Esophagus mucosa (tissue), 1 donor: ENCODE measurements around the gene GNE. TPM values are rescaled to one million over a fixed set of nuclear protein-coding genes. Genes with fewer than 3 reads are reported as not detected.
"Not testable (repeated sequence)": the region's sequence is repeated elsewhere in the genome, so short reads cannot be mapped to it uniquely, and the experiment has no call there.

Experiments used
- ATAC-seq: fragments of 200-7000 bp; cut with Tn5 transposase; one replicate; pipeline ENCODE4 v1.9.1; 2020
- total RNA-seq: library from RNA; stranded (reverse); gene quantifications from one replicate; pipeline ENCODE4 v1.2.4, GENCODE V29; 2023
- donor health status: DM: yes; HTN: yes; CAD: no.

GNE gene
- total RNA-seq, 1 donor from 2014 or later = 7.4 TPM

DNA sequence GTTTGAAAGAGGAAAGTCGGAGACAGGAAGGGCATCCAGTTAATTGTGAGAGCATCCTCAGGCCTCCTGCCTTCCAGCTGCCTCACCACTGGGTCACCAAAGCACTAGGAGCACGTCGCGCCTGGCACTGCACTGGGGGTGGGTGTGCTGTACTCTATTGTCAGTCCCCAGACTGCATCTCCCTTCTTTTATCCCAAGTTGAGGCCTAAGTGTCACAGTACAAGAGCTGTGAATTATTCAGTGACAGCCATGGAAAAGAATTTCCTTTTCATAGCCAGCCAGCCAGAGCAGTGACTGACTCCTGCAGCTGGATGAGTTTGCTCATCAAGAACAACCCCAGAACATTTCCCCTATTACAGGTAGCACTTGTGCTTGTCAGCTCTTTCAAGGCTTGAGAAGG lies 51.2 kb downstream of the GNE start:
- ATAC-seq = peak; percentile 21

DNA sequence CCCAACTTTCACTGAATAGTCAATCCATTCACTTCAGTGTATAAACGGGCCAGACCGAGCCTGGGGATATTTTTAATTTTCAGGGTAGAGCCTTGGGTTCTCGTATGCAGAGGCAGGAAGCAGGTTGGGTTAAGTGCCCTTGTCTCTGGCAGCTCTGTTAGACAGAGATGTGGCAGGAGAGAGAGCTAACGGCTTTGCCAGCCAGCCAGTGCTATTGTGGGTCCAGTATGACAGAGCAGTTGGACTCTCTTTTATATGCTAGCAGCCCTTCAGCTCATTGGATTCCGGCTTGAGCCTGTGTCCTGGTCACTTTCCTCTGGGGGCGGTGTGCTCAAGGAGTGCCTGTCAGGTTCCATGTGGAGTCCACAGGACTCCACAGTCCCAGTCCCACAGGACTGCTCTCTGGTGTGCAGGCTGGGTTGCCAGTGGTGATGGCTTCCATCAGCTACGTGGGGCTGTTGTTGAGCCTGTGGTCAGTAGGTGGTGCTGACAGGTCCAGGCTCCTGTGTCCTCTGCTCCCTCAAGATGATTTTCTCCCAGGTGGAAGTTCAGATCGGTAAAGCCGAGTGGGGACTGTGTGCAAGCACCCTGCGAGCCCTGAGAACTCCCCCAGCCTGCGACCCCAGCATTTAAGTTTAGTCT lies 53.2 kb downstream of the GNE start:
- ATAC-seq = no peak

DNA sequence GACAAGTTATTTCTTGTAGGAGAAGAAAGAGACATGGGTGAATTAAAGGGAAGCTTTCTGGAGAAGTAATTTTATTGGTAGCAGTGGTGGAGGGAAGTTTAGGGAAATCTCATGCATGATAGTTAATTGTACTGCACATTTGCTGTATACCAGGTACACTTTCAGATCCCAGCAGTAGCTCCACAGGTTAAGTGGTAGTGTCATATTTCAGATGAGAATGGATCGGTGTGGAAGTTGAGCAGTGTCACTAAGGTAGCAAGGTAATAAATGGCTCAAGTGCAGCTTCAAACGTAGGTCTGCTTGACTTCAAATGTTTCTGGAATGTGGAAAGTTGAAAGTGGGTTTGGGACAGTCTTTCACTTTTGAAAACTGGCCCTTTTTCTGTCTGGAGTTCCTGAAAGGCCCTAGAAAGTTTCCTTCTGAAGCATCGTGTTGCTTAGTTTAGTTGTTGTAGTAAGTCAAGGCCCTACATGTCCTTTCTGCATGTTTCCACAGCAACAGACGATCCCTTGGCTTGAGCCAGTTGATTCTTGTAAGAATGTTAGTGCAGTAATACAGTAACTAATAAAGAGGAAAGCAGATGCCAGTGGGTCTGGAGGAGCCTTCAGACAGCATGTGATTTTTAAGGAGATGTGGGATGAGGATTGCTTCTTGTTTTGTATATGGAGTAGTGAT lies 63.8 kb downstream of the GNE start:
- no peak for ATAC-seq

DNA sequence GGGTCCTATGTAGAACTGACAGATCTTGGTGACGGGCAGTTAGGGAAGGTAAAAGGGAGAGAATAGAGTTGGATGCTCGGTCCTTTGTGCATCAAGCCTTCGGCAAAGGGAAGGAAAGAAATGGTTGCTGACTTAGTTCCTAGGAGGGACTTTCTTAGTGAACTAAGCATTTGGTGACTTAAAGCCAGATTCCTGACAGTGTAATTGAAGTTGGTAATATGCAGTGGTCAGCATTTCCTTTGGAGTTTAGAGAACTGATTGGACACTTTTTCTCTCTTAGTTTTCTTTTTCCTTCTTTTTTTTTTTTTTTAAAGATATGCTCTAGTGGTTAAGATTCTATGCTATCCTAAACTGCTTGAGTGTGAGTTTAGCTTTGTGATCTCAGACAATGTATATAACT lies 65.2 kb downstream of the GNE start:
- no peak for ATAC-seq

DNA sequence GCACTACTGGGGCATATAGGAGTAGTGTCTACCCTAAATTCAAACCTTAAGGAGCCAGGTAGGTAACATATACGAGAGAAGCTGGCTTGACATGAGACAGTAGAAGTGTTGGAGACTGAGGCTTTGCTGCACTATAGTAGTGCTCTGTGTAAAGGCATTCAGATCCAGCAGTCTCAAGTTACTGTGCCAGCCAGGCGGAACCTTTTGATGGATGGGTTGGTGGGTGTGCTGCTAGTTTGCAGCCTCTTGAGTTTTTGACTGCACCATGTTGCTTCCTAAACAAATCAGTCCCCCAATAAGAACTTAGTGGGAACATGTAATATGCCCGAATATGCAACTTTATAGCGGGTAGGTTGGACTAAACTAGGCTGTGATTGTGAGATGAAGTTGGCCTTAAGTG lies 66.1 kb downstream of the GNE start:
- no peak for ATAC-seq

DNA sequence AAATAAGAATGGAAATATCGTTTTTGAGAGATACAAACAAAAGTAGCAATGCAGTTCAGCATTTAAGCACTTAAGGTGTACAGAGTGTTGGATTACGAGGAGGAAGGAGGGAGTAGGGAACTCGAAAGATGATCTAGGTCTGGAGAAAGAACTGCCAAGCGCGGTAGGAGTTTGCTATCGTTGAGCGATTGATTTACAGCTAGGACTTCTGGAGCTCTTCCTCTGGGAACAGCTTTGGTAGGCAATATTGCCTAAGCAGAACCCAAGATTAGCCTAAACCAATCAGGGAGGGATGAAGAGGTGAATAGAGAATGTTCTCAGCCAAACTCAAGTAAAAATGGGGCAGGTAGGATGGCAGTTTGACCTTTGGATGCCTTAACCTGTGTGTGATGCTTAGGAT lies 66.6 kb downstream of the GNE start:
- ATAC-seq = no peak

DNA sequence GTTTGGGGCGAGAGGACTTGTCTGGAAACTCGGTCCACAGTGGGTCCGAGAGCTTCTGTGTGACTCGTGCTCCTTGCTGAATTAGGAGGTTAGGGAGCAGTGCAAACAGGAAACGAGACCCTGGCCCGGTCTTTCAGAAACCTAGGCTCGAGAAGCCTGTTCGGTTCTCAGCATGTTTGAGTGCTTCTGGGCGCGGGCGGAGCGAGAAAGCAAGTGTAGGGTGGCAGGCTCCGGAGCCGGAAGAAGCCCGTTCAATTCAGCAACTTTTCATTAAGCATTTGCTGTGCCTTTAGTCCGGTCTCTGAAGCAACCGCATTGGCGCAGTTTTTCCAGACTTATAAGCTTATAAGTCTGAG lies 67.0 kb downstream of the GNE start:
- ATAC-seq = peak; percentile 23

DNA sequence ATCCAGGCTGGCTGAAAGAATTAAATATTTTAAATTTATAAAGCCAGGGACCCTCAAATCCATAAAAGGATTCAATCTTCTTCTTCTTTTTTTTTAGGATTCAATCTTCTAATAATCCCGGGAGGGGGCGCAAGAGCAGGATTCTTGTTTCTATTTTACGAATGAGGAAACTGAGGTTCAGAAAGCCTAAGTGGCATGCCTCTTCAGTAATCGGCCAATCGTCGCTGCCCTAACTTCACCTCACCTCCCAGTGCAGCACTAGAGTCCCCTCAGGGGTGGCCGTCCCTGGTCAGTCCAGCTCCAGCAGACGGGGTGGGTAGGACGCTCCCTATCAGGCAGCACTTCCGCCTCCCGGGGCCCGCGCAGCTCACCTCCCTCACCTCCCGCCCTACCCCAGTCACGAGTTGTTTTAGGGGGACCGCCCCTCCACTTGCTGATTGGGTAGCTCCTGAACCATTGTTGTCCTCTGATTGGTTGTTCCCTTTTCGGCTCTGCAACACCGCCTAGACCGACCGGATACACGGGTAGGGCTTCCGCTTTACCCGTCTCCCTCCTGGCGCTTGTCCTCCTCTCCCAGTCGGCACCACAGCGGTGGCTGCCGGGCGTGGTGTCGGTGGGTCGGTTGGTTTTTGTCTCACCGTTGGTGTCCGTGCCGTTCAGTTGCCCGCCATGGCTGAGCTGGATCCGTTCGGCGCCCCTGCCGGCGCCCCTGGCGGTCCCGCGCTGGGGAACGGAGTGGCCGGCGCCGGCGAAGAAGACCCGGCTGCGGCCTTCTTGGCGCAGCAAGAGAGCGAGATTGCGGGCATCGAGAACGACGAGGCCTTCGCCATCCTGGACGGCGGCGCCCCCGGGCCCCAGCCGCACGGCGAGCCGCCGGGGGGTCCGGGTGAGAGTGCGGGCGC lies 67.6 kb downstream of the GNE start, which contains the start of gene CLTA:
Gene CLTA (plus strand): TSS at position 534 of the 902 bp plus-strand sequence. CDS start 136 bp downstream, at position 670.
- ATAC-seq = peak; percentile 99

DNA sequence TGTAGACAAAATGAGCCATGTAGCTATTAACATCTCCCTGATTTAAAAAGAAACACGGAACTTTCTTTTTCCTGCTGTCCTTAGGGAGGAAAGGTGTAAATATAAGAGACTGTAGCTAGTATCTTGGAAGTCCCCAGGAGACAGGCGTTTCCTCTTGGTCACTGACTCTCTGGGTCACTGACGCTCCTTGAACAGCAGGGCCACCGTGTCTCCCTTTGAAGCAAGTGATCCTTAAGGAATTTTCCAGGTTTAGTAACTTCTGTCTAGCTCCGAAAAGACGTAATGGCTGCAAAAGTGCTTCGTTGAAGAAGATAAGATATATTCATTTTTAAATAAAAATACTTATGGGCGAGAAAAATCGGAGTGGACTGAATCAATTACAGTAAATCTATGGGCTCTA lies 68.3 kb downstream of the GNE start:
- ATAC-seq = no peak

DNA sequence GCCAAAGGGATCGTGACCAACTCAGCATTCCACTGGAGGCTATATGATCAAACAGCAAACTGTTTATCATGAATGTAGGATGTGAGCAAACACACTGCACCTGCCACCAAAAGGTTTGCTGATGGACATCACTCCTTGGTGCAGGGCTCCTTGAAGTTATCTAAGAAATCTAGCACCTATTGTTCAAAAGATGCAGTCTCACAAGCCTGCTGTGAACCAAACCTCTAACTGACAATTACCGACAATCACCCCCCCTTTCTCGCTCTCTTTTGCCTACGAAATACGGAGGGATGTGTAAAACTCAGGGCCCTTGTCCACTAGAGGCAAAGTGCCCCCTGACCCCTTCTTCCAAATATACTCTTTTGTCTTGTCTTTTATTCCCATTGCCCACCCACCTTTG lies 70.0 kb downstream of the GNE start:
- no peak for ATAC-seq

DNA sequence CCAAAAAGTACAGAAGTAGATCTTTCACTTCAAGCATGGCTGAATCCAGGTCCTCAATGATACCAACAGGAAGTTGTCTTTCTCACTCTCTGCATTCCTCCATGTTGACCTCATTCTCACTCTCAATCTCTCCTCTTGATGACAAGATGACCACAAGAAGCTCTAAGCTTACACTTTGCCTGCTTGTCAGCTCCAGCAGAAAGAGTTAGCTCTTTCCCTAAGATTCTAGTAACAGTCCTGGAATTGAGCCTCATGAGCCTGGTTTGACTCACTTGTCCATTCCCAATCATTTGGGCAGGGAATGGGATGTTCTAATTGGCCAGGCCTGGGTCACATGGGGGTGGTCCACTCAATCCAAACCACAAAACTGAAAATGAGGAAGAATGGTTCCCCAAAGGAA lies 70.8 kb downstream of the GNE start:
- ATAC-seq = no peak

DNA sequence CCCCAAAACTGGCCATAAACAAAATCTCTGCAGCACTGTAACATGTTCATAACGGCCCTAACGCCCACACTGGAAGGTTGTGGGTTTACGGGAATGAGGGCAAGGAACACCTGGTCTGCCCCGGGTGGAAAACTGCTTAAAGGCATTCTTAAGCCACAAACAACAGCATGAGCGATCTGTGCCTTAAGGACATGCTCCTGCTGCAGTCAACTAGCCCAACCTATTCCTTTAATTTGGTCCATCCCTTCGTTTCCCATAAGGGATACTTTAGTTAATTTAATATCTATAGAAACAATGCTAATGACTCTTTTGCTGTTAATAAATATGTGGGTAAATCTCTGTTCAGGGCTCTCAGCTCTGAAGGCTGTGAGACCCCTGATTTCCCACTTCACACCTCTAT lies 78.0 kb downstream of the GNE start:
- ATAC-seq = not testable (repeated sequence)

DNA sequence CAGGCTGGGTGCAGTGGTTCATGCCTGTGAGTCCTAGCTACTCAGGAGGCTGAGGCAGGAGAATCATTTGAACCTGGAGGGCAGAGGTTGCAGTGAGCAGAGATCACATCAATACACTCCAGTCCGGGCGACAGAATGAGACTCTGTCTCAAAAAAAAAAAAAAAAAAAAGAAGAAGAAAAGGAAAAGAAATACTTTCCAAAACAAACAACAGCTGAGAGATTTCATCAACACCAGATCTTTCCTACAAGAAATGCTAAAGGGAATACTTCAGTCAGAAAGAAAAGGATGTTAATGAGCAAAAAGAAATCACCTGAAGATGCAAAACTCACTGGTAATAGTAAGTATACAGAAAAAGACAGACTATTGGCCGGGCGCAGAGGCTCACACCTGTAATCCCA lies 80.7 kb downstream of the GNE start:
- no peak for ATAC-seq

DNA sequence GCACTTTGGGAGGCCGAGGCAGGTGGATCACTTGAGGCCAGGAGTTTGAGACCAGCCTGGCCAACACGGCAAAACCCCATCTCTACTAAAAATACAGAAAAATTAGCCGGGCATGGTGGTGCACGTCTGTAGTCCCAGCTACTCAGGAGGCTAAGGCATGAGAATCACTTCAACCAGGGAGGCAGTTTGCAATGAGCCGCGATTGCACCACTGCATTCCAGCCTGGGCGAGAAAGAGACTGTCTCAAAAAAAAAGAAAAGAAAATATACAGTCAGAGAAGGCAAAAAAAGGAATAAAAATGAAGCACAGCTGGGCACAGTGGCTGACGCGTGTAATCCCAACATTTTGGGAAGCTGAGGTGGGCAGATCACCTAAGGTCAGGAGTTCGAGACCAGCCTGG lies 81.8 kb downstream of the GNE start:
- ATAC-seq = not testable (repeated sequence)

DNA sequence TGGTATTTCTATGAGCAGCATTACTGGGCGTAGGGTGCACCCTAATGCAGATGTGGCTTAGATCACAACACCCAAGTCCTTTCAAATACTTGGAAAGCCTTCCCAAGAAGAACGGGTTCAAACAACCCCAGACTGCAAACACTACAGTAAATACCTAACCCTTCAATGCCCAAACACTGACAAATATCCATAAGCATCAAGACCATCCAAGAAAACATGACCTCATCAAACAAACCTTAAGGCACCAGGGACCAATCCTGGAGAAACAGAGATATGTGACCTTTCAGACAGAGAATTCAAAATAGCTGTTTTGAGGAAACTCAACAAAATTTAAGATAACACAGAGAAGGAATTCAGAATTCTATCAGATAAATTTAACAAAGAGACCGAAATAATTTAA lies 83.0 kb downstream of the GNE start:
- ATAC-seq = not testable (repeated sequence)

DNA sequence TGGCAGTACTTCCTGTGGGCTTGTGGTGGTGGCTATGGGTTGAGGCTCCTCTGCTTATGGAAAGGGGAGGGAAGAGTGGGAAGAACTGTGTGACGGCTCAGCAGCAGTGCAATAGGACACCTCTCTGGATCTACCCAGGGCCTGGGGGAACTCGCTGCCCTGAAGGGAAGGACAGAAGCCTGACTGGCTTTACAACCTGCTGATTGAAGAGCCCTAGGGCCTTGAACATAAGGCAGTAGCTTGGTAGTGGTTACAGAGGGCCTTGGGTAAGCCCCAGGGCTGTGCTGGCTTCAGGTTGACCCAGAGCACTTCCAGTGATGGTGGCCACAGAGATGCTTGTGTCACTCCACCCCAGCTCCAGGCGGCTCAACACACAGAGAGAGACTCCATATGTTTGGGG lies 83.5 kb downstream of the GNE start:
- ATAC-seq = no peak

DNA sequence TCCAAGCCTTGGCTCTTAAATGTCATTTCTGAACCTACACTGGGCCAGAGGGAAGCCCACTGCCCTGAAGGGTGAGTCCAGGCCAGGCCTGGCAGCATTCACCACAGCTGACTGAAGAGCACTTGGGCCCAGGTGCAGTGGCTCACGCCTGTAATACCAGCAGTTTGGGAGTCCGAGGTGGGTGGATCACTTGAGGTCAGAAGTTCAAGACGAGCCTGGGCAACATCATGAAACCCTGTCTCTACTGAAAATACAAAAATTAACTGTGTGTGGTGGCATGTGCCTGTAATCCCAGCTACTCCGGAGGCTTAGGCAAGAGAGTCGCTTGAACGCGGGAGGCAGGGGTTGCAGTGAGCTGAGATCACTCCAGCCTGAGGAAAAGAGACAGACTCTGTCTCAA lies 84.0 kb downstream of the GNE start:
- no peak for ATAC-seq

DNA sequence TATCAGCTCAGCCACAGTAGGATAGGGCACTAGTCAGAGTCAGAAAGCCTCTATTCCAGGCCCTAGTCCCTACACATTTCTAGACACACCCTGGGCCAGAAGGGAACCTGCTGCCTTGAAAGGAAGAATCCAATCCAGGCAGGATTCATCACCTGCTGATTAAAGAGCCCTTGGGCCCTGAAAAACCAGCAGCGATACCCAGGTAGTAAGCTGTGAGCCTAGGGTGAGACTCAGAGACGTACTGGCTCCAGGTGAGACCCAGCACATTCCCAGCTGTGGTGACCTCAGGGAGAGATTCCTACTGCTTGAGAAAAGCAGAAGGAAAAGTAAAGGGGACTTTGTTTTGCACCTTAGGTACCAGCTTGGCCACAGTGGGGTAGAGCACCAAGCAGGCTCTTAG lies 84.4 kb downstream of the GNE start:
- ATAC-seq = no peak

DNA sequence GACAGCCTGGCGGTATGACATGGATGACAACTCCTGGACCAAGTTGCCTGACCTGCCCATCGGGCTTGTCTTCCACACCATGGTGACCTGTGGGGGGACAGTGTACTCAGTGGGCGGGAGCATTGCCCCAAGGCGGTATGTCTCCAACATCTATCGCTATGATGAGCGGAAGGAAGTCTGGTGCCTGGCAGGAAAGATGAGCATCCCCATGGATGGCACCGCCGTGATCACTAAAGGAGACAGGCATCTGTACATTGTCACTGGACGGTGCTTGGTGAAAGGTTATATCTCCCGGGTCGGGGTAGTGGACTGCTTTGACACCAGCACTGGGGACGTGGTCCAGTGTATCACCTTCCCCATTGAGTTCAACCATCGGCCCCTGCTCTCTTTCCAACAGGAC lies 87.7 kb downstream of the GNE start:
- no peak for ATAC-seq

DNA sequence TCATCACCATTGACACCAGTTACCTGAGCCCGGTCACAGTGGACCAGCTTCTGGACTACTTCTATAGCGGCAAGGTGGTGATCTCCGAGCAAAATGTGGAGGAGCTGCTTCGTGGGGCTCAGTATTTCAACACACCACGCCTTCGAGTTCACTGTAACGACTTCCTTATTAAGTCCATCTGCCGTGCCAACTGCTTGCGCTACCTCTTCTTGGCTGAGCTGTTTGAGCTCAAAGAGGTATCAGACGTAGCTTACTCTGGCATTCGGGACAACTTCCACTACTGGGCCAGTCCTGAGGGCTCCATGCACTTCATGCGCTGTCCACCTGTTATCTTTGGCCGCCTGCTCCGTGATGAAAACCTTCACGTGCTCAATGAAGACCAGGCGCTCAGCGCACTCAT lies 88.5 kb downstream of the GNE start:
- no peak for ATAC-seq

DNA sequence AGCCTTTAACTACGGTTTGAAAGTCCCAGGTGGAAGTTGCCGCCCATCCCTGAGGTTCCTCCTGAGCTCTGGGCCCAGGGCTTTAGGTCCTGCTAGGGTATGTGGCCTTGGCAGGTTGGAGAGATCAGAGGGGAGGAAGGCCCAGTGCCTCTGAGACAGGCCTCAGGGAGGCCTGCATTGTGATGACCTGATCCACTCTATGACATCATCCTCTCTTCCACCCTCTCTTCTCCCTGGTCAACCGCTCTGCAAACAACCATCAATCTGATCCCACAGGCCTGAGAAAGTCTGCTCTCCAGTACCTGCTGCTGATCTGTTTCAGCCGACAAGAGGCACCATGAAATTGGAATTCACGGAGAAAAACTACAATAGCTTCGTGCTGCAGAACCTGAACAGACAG lies 89.1 kb downstream of the GNE start, which contains the start of gene CCIN:
Gene CCIN (plus strand): TSS at position 223 of the 400 bp plus-strand sequence. CDS start 115 bp downstream, at position 338.
- ATAC-seq = no peak

DNA sequence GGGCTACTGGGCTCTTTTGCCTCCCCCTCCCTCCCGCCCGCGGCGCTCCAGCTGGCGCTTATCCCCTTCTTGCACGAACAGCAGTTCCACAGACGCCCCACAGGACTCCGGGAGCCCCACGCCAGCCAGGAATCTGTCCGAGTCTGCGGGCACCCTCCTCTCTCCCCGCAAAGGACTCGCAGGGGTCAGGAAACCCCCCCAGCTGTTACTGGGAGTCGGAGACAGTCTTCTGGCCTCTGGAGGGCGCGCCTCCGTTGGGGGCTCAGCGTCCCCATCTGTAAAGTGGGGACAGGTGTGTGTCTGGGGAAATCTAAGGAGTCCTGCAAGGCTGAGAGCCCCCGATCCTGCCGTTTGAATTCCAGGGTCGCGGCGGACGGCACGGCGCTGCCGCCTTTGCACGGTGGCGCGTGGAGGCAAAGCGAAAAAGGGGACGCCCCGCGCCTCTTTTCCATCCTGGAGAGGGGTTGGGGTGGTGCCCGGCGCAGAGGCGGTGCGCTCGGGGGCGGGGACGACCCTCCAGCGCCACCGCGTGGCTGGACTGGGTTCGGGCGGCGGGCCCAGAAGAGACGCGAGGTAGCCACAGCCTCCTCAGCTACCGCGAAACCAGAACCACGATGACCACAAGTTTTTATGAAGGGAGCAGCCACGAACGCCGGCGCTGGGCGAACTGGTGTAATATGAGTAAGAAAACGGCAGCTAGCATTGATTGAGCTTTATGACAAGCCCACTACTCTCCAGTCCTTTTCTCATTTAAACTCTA lies 91.9 kb downstream of the GNE start:
- ATAC-seq = peak; percentile 95

DNA sequence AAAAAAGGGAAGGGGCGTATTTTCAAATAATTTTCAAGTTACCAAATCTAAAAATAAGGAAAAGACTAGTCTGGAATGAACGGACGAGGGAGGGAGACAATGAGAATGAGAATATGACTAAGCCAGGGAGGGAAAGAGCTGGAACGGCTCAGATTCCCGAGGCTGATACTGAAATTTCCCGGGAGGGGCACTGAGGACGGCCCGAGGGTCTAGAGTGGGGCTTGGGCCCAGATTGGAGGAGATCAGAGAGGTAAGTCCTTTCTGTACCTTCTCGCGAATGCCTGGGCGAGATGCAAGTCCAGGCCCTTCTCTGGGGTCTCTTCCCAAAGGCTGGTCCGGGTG lies 92.5 kb downstream of the GNE start:
- ATAC-seq = no peak
